Mammary epithelial cell (primary cell): ENCODE data around the gene ANTXR2.

Experiments
- EZH2 ChIP-seq: IDR thresholded peaks from 2 replicates; pipeline ENCODE4 v1.6.1; 2012; ENCODE audit warnings: low read length, inconsistent platforms, borderline replicate concordance
- TF ChIP-seq, protein P1 (sequence below), 2 donors: IDR thresholded peaks in 1 of 2; conservative IDR thresholded peaks in 1 of 2; 2 replicates each; pipeline ENCODE4 v1.5.1; 2011 to 2012; ENCODE audit warnings: inconsistent platforms in 2 of 2, low read length in 2 of 2, mild to moderate bottlenecking in 2 of 2, control low read depth in 1 of 2, low read depth in 1 of 2; ENCODE audit not compliant: insufficient read depth in 1 of 2; ENCODE audit errors: extremely low read depth in 1 of 2

DNA sequence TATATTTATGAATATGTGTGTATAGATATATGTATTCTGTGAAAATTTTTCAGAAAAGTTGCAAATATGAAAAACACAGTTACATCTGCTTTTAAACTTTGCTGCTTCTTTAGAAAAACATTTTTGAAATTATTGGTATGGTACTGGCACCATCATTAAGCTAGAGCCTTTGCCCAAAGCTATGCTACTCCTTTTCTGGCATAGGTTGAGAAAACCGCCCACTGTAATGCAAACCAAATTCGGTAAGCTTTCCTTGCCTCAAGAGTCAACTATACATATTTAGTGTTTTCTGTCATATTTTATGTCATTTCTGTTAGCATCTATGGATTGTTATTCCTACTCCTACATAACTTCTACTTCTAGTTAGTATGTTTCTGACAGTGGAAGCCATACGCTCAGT lies 50.7 kb downstream of the ANTXR2 start:
- TF ChIP-seq, protein P1, sequence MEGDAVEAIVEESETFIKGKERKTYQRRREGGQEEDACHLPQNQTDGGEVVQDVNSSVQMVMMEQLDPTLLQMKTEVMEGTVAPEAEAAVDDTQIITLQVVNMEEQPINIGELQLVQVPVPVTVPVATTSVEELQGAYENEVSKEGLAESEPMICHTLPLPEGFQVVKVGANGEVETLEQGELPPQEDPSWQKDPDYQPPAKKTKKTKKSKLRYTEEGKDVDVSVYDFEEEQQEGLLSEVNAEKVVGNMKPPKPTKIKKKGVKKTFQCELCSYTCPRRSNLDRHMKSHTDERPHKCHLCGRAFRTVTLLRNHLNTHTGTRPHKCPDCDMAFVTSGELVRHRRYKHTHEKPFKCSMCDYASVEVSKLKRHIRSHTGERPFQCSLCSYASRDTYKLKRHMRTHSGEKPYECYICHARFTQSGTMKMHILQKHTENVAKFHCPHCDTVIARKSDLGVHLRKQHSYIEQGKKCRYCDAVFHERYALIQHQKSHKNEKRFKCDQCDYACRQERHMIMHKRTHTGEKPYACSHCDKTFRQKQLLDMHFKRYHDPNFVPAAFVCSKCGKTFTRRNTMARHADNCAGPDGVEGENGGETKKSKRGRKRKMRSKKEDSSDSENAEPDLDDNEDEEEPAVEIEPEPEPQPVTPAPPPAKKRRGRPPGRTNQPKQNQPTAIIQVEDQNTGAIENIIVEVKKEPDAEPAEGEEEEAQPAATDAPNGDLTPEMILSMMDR (conservative IDR thresholded peaks at IDR 0.05 in 1 of 2, IDR thresholded peaks at IDR 0.05 in 1 of 2; ENCODE audit: extremely low read depth in 1 of 2, insufficient read depth in 1 of 2, low read depth in 1 of 2, low read length in 2 of 2), result no peak
- no peak for TF ChIP-seq EZH2
